Mucosa of descending colon (tissue), 3 donors: ENCODE measurements around the gene PACRG. TPM values are rescaled to one million over a fixed set of nuclear protein-coding genes. Genes with fewer than 3 reads are reported as not detected.

Experiments
- ATAC-seq: fragments of 200-7000 bp; cut with Tn5 transposase; one replicate; pipeline ENCODE4 v1.9.1; 2020; ENCODE audit warnings: mild to moderate bottlenecking, moderate library complexity
- DNase-seq, 3 donors: peaks; one replicate each; pipeline ENCODE4 v3.0.0-alpha.2; 2020
- H3K36me3 ChIP-seq: fragments of 200-600 bp; one replicate; pipeline ENCODE4 v1.8.0; 2021; ENCODE audit warnings: low read depth, mild to moderate bottlenecking
- H3K4me1 ChIP-seq: fragments of 200-600 bp; one replicate; pipeline ENCODE4 v1.8.0; 2021; ENCODE audit warnings: low read depth, mild to moderate bottlenecking
- H3K4me3 ChIP-seq: fragments of 200-600 bp; one replicate; pipeline ENCODE4 v1.8.0; 2021; ENCODE audit warnings: mild to moderate bottlenecking
- H3K9me3 ChIP-seq: fragments of 200-600 bp; one replicate; pipeline ENCODE4 v1.8.0; 2021; ENCODE audit warnings: mild to moderate bottlenecking
- CTCF ChIP-seq: fragments of 200-600 bp; IDR thresholded peaks from one replicate; pipeline ENCODE4 v1.8.0; 2022; ENCODE audit warnings: antibody characterized with exemption, mild to moderate bottlenecking
- intact Hi-C, 2 donors: fragments of 100-400 bp; cut with DNase I in 1 of 2; cut with micrococcal nuclease in 1 of 2; formaldehyde crosslinking; loops; one replicate each; pipeline versions ENCODE4 v1.11.0 to v1.11.1; 2022; cut with DNase I, micrococcal nuclease
- total RNA-seq, 3 donors: library from RNA; stranded (reverse); fragmentation: NEBNext Ultra II Directional in 2 of 3; extraction: Animal tissue kit (Norgen Biotek cat#: 25700) in 2 of 3; gene quantifications; one replicate each; pipeline versions ENCODE4 v1.2.1 to v1.2.4, GENCODE V29; 2021 to 2023
- donor health status: DM: no; HTN: no; CAD: no; lungs with moderate emphysema.
- donor health status: DM: no; HTN: no; CAD: no.
- donor health status: DM: no; HTN: yes; CAD: no.

Gene PACRG
- total RNA-seq, 3 donors from 2014 or later, result 1.1 to 1.5 (median 1.3) TPM

- H3K36me3 ChIP-seq, result no peaks in the 10 kb centered on the region
- ATAC-seq (no peak), DNase-seq (no peak)
- no peak overlapping the region for H3K4me3 ChIP-seq
- no peaks in the 10 kb centered on the region for H3K9me3 ChIP-seq
- intact Hi-C loops, result no loop called here
- no peak for TF ChIP-seq CTCF
- no peaks in the 10 kb centered on the region for H3K4me1 ChIP-seq
These were observed 101.4 kb downstream of the PACRG start for GRCh38 chr6:162829013-162829742.

- no peak for ATAC-seq
- intact Hi-C loops, result no loop called here
- H3K4me1 ChIP-seq, result no peaks in the 10 kb centered on the region
- H3K4me3 ChIP-seq, result no peak overlapping the region
- no peak for TF ChIP-seq CTCF
- H3K36me3 ChIP-seq, result no peaks in the 10 kb centered on the region
- DNase-seq, result no peak
- no peaks in the 10 kb centered on the region for H3K9me3 ChIP-seq
These were observed 106.0 kb downstream of the PACRG start for GRCh38 chr6:162833776-162834175.

GRCh38 chr6:162845972-162846371 is 118.2 kb downstream of the PACRG start:
- Histone ChIP-seq H3K36me3 (no peaks in the 10 kb centered on the region), H3K4me3 (no peak overlapping the region), H3K9me3 (no peaks in the 10 kb centered on the region), H3K4me1 (no peaks in the 10 kb centered on the region)
- no peak for TF ChIP-seq CTCF
- ATAC-seq (no peak), DNase-seq (no peak)
- intact Hi-C loops, result no loop called here

GRCh38 chr6:162846723-162847122 is 118.9 kb downstream of the PACRG start:
- intact Hi-C loops, result no loop called here
- no peaks in the 10 kb centered on the region for H3K9me3 ChIP-seq
- ATAC-seq (no peak), DNase-seq (no peak)
- H3K36me3 ChIP-seq, result no peaks in the 10 kb centered on the region
- H3K4me3 ChIP-seq, result no peak overlapping the region
- no peak for TF ChIP-seq CTCF
- no peaks in the 10 kb centered on the region for H3K4me1 ChIP-seq

- Histone ChIP-seq H3K4me1 (no peaks in the 10 kb centered on the region), H3K36me3 (no peaks in the 10 kb centered on the region), H3K4me3 (no peak overlapping the region), H3K9me3 (no peaks in the 10 kb centered on the region)
- intact Hi-C loops, result no loop called here
- DNase-seq (no peak), ATAC-seq (no peak)
- TF ChIP-seq CTCF, result no peak
These were observed 121.5 kb downstream of the PACRG start for GRCh38 chr6:162849269-162849668.

DNA sequence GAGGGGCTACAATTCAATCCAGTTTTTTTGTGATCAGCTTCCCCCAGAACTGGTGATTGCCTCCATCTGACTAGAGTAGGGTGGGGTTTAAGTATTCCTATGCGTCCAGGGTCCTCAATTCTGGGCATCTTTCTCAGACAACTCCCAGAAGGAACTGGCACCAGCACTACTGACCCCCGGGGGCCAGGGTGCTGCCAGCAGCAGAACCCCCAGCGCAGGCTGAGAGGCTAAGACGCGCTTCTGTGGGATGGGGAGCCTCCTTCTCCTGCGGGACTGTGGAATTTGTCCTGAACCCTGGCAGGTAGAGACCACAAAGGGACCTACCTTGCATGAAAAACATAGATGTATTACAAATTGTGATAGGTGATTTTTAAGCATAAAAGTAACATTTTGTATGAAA is 124.4 kb downstream of the PACRG start:
- intact Hi-C loops, result no loop called here
- Histone ChIP-seq H3K9me3 (no peaks in the 10 kb centered on the region), H3K4me3 (no peak overlapping the region), H3K4me1 (no peaks in the 10 kb centered on the region), H3K36me3 (no peaks in the 10 kb centered on the region)
- DNase-seq (no peak), ATAC-seq (no peak)
- TF ChIP-seq CTCF, result no peak
